HepG2 (cell line): ENCODE data around the gene CENPO. TPM values are rescaled to one million over a fixed set of nuclear protein-coding genes. Genes with fewer than 3 reads are reported as not detected.

Experiments
- ATAC-seq: fragments of 200-7000 bp; cut with Tn5 transposase; 3 replicates; pipeline ENCODE4 v1.9.1; 2020; ENCODE audit warnings: mild to moderate bottlenecking, moderate library complexity
- BruUV-seq: library from RNA; stranded (reverse); fragments of 400-500 nt; replicated peaks from 2 replicates; lab custom pipeline; 2021; lab: Mats Ljungman, UMichigan
- CTCF ChIA-PET: fragments of 300-600 bp; formaldehyde crosslinking; extraction: SDS; loops from one replicate; lab custom pipeline; 2021; ENCODE audit warnings: low total read pairs, inconsistent platforms, low intra/inter-chr PET ratio; lab: Yijun Ruan, JAX
- POLR2A ChIA-PET: fragments of 350-600 bp; sonication (Branson Sonifier 250); formaldehyde crosslinking; loops from one replicate; lab custom pipeline; 2020; ENCODE audit warnings: antibody characterized with exemption, inconsistent platforms; lab: Yijun Ruan, JAX
- DNase-seq: peaks from one replicate; pipeline ENCODE4 v3.0.0-alpha.2; 2015; ENCODE audit warnings: low spot score
- FAIRE-seq: peaks from 3 replicates; lab custom pipeline; 2011; peaks lifted over from hg19 to GRCh38; lab: Jason Lieb, UNC
- H2AFZ ChIP-seq: one replicate; pipeline ENCODE4 v1.6.1; 2011; ENCODE audit warnings: low read length, inconsistent platforms
- H3K27ac ChIP-seq: fragments of 300-600 bp; 3 replicates; pipeline ENCODE4 v1.8.0; 2011; ENCODE audit warnings: mixed run types, mild to moderate bottlenecking, mixed read lengths, low read length, inconsistent platforms; ENCODE audit not compliant: insufficient read depth; ENCODE audit errors: extremely low read length
- H3K27me3 ChIP-seq, 2 experiments: fragments of 200-600 bp in 1 of 2; 2 replicates in 1 of 2; 3 replicates in 1 of 2; pipeline versions ENCODE4 v1.6.0 to v1.8.0; 2011; ENCODE audit warnings: low read length in 2 of 2, mild to moderate bottlenecking in 2 of 2, moderate library complexity in 2 of 2, inconsistent platforms in 1 of 2; ENCODE audit not compliant: insufficient read depth in 2 of 2, control insufficient read depth in 1 of 2
- H3K36me3 ChIP-seq, 2 experiments: fragments of 200-600 bp in 1 of 2; replicated peaks in 1 of 2; 2 replicates in 1 of 2; 3 replicates in 1 of 2; pipeline versions ENCODE4 v1.5.1 to v1.8.0; 2011; ENCODE audit warnings: low read length in 2 of 2, inconsistent platforms in 1 of 2; ENCODE audit not compliant: insufficient read depth in 2 of 2, control insufficient read depth in 1 of 2
- H3K4me1 ChIP-seq: 2 replicates; pipeline ENCODE4 v1.5.1; 2012; ENCODE audit warnings: low read length, inconsistent platforms; ENCODE audit not compliant: insufficient read depth
- H3K4me2 ChIP-seq: 2 replicates; pipeline ENCODE4 v1.6.0; 2011; ENCODE audit warnings: low read depth, low read length, inconsistent platforms
- H3K4me3 ChIP-seq, 3 experiments: fragments of 200-600 bp in 1 of 3; sonication (generic), shearing (Covaris generic) in 1 of 3; replicated peaks in 1 of 3; 2 replicates each; pipeline ENCODE4 v1.5.1; 2011 to 2016; ENCODE audit warnings: low read length in 3 of 3, inconsistent platforms in 2 of 3, low read depth in 2 of 3, mild to moderate bottlenecking in 2 of 3, control low read depth in 1 of 3, mixed read lengths in 1 of 3; ENCODE audit not compliant: insufficient read depth in 1 of 3
- H3K79me2 ChIP-seq: one replicate; pipeline ENCODE4 v1.6.1; 2011; ENCODE audit warnings: low read length, inconsistent platforms; ENCODE audit not compliant: insufficient read depth
- H3K9ac ChIP-seq: 2 replicates; pipeline ENCODE4 v1.6.0; 2011; ENCODE audit warnings: mild to moderate bottlenecking, low read depth, low read length, inconsistent platforms; ENCODE audit not compliant: insufficient read depth
- H3K9me3 ChIP-seq: 2 replicates; pipeline ENCODE4 v1.5.1; 2012; ENCODE audit warnings: mild to moderate bottlenecking, low read length
- H4K20me1 ChIP-seq: 2 replicates; pipeline ENCODE4 v1.6.0; 2011; ENCODE audit warnings: inconsistent platforms, mild to moderate bottlenecking, low read length, moderate library complexity; ENCODE audit not compliant: insufficient read depth
- ARID2 ChIP-seq: sonication (generic); formaldehyde crosslinking; IDR thresholded peaks from 2 replicates; pipeline ENCODE4 v1.8.1; 2022; ENCODE audit warnings: mild to moderate bottlenecking, missing genetic modification reagents, borderline replicate concordance
- HNF4A ChIP-seq: sonication (generic); formaldehyde crosslinking; IDR thresholded peaks from 2 replicates; pipeline ENCODE4 v1.4.0; 2020; ENCODE audit warnings: missing genetic modification reagents
- MAFK ChIP-seq, 2 experiments: IDR thresholded peaks in 1 of 2; conservative IDR thresholded peaks in 1 of 2; 2 replicates each; pipeline ENCODE4 v1.6.1; 2011; ENCODE audit warnings: improper control_type of control experiment in 2 of 2, low read length in 2 of 2
- NFAT5 ChIP-seq: sonication (generic); formaldehyde crosslinking; IDR thresholded peaks from 2 replicates; pipeline ENCODE4 v1.4.0; 2020; ENCODE audit warnings: missing genetic modification reagents
- RXRA ChIP-seq: sonication (generic); formaldehyde crosslinking; IDR thresholded peaks from 2 replicates; pipeline ENCODE4 v1.5.1; 2020; ENCODE audit warnings: missing genetic modification reagents
- TSC22D2 ChIP-seq: sonication (generic); formaldehyde crosslinking; IDR thresholded peaks from 2 replicates; pipeline ENCODE4 v1.5.1; 2020; ENCODE audit warnings: missing genetic modification reagents, mild to moderate bottlenecking, borderline replicate concordance
- ZNF460 ChIP-seq: sonication (generic); formaldehyde crosslinking; IDR thresholded peaks from 2 replicates; pipeline ENCODE4 v1.5.1; 2020; ENCODE audit warnings: missing genetic modification reagents, mild to moderate bottlenecking, borderline replicate concordance
- WGBS: methylation state at CpG from one replicate; pipeline ENCODE4 v1.1.6; 2017; ENCODE audit warnings: low lambda C conversion rate; 5-methylcytosine and 5-hydroxymethylcytosine counted together
- in situ Hi-C: cut with HindIII; loops from 2 replicates; pipeline ENCODE4 v1.10.0; 2017; ENCODE audit warnings: low pct_unique_long_range_greater_than_20kb; ENCODE audit not compliant: extremely low pct_ligation_motif_present
- intact Hi-C: fragments of 100-400 bp; cut with micrococcal nuclease; formaldehyde crosslinking; loops from one replicate; pipeline ENCODE4 v1.10.0; 2022; ENCODE audit not compliant: unreplicated experiment
- polyA plus RNA-seq, 8 experiments: library from polyadenylated mRNA; depleted of rRNA in 3 of 8; stranded (reverse) in 7 of 8; unstranded in 1 of 8; fragments of >200 nt; fragmentation: Illumina TruSeq in 4 of 8; extraction: Trizol in 4 of 8; gene quantifications; 2 replicates each; pipeline versions ENCODE4 v1.2.1 to v1.2.3, GENCODE V29; 2011 to 2016; ENCODE audit warnings: low read depth in 4 of 8, missing spikeins in 1 of 8, mixed read lengths in 1 of 8; ENCODE audit not compliant: insufficient read depth in 1 of 8
- total RNA-seq, 5 experiments: library from RNA; depleted of rRNA; stranded (reverse); fragments of >200 nt; fragmentation: Illumina TruSeq; extraction: Trizol; gene quantifications; 2 replicates each; pipeline ENCODE4 v1.2.3, GENCODE V29; 2016; ENCODE audit warnings: low read depth in 1 of 5

The CENPO gene
- total and polyA plus RNA-seq, 2 of the 13 experiments (the other 11 are each of a cell fraction or from before 2014, with no cell fraction given), result 19.7 to 35.5 TPM

GRCh38 chr2:24855726-24856125 lies 62.5 kb downstream of the CENPO start (continued):
- TF ChIP-seq NFAT5 (CRISPR knock-in tag), result no peak
- TF ChIP-seq RXRA (CRISPR knock-in tag), result no peak
- no peak for TF ChIP-seq TSC22D2 (CRISPR knock-in tag)
- TF ChIP-seq ZNF460, result no peak
- TF ChIP-seq, all 625 proteins: peak for 0

GRCh38 chr2:24856791-24857211 lies 63.6 kb downstream of the CENPO start:
- Histone ChIP-seq H3K4me2 (no peak overlapping the region), H3K9me3 (no peaks in the 10 kb centered on the region)
- DNase-seq, result no peak

More at GRCh38 chr2:24856791-24857211, 63.6 kb downstream of the CENPO start:
- CTCF ChIA-PET, result no interaction called here
- Histone ChIP-seq H2AFZ (no peak overlapping the region), H3K4me1 (no peaks in the 10 kb centered on the region), H3K36me3 (no peaks in the 10 kb centered on the region), H3K9ac (no peak overlapping the region)
- BruUV-seq, result no TSS peak
- WGBS, result 49% methylated on average over 5 of the region's 5 CpGs
- no peak for TF ChIP-seq HNF4A (CRISPR knock-in tag)
- TF ChIP-seq MAFK (conservative IDR thresholded peaks at IDR 0.05 in 1 of 2, IDR thresholded peaks at IDR 0.05 in 1 of 2; ENCODE audit: low read length in 2 of 2), result 0 out of 4 replicates have a peak, but pooled peaks of 1 of the 2 experiments have one; percentile 1
- TF ChIP-seq ARID2 (CRISPR knock-in tag), result no peak
- TF ChIP-seq, all 625 proteins: peak for 1
- Histone ChIP-seq H3K27me3 (peaks cover 1 to 9% of the 10 kb centered on the region in 2 experiments; a peak in 3 of 5 replicates), H3K27ac (no peak overlapping the region), H3K79me2 (no peaks in the 10 kb centered on the region), H3K4me3 (no peak overlapping the region), H4K20me1 (no peaks in the 10 kb centered on the region)
- no peak for ATAC-seq
- no peak for FAIRE-seq
- in situ Hi-C loops (no loop called here), intact Hi-C loops (no loop called here)
- POLR2A ChIA-PET, result no interaction called here
